LNCAP (cell line): ENCODE data around the gene PODXL.

Experiments used
- CTCF ChIP-seq: fragments of 450-650 bp; IDR thresholded peaks from 2 replicates; pipeline ENCODE4 v1.5.1; 2017; ENCODE audit warnings: mild to moderate bottlenecking

The PODXL gene

GRCh38 chr7:131596785-131597184, 40.4 kb upstream of the PODXL start:
- no peak for TF ChIP-seq CTCF

- TF ChIP-seq CTCF = no peak
Measured at GRCh38 chr7:131595699-131596098, 39.3 kb upstream of the PODXL start.

GRCh38 chr7:131591687-131592319, 35.4 kb upstream of the PODXL start:
- no peak for TF ChIP-seq CTCF

- TF ChIP-seq CTCF = no peak
Measured at GRCh38 chr7:131587315-131587923, 31.0 kb upstream of the PODXL start.

- TF ChIP-seq CTCF = no peak
Measured at GRCh38 chr7:131586759-131587158, 30.3 kb upstream of the PODXL start.

GRCh38 chr7:131586259-131586658, 29.8 kb upstream of the PODXL start:
- TF ChIP-seq CTCF = no peak

GRCh38 chr7:131583430-131583829, 27.0 kb upstream of the PODXL start:
- TF ChIP-seq CTCF = no peak
